Brain microvascular endothelial cell (primary cell): ENCODE measurements around the gene TSPEAR.

Source experiments
- DNase-seq: peaks from one replicate; pipeline ENCODE4 v3.0.0-alpha.2; 2020
- H3K27ac ChIP-seq: fragments of 250-450 bp; sonication (Bioruptor Pico); 2 replicates; pipeline ENCODE4 v1.5.1; 2020; ENCODE audit warnings: mild to moderate bottlenecking, moderate library complexity
- H3K27me3 ChIP-seq: fragments of 250-450 bp; sonication (Bioruptor Pico); replicated peaks from 2 replicates; pipeline ENCODE4 v1.5.1; 2020; ENCODE audit warnings: mild to moderate bottlenecking
- H3K36me3 ChIP-seq: fragments of 250-450 bp; sonication (Bioruptor Pico); replicated peaks from 2 replicates; pipeline ENCODE4 v1.5.1; 2020; ENCODE audit warnings: mild to moderate bottlenecking
- H3K4me3 ChIP-seq: 2 replicates; pipeline ENCODE4 v1.5.1; 2011; ENCODE audit warnings: low read depth, mild to moderate bottlenecking, control low read depth, low read length, moderate library complexity
- CTCF ChIP-seq: IDR thresholded peaks from 2 replicates; pipeline ENCODE4 v1.5.1; 2011; ENCODE audit warnings: low read depth, mild to moderate bottlenecking, moderate library complexity, low read length, control low read depth, inconsistent platforms; ENCODE audit errors: missing control alignments
- in situ Hi-C: cut with HindIII; loops from 2 replicates; pipeline ENCODE4 v1.10.0; 2017; ENCODE audit warnings: low sequenced_read_pairs, low pct_ligation_motif_present

TSPEAR gene

GRCh38 chr21:44728716-44729115, 17.3 kb upstream of the TSPEAR start:
- DNase-seq, result no peak
- Histone ChIP-seq H3K4me3 (no peak overlapping the region), H3K36me3 (no peaks in the 10 kb centered on the region), H3K27me3 (peaks cover 21% of the 10 kb centered on the region), H3K27ac (no peak overlapping the region)
- TF ChIP-seq CTCF, result no peak
- in situ Hi-C loops, result no loop called here

GRCh38 chr21:44727757-44728156, 16.4 kb upstream of the TSPEAR start:
- no peak for TF ChIP-seq CTCF
- no peak for DNase-seq
- H3K27ac ChIP-seq, result no peak overlapping the region
- in situ Hi-C loops, result no loop called here
- no peaks in the 10 kb centered on the region for H3K36me3 ChIP-seq
- peaks cover 30% of the 10 kb centered on the region for H3K27me3 ChIP-seq
- no peak overlapping the region for H3K4me3 ChIP-seq

- no peak for DNase-seq
- Histone ChIP-seq H3K36me3 (no peaks in the 10 kb centered on the region), H3K4me3 (no peak overlapping the region), H3K27ac (no peak overlapping the region), H3K27me3 (peaks cover 33% of the 10 kb centered on the region)
- in situ Hi-C loops, result no loop called here
- no peak for TF ChIP-seq CTCF
Observed at GRCh38 chr21:44727321-44727720, 15.9 kb upstream of the TSPEAR start.

- Histone ChIP-seq H3K27ac (no peak overlapping the region), H3K36me3 (no peaks in the 10 kb centered on the region), H3K27me3 (peaks cover 33% of the 10 kb centered on the region), H3K4me3 (no peak overlapping the region)
- TF ChIP-seq CTCF, result no peak
- in situ Hi-C loops, result no loop called here
- no peak for DNase-seq
Observed at GRCh38 chr21:44726826-44727225, 15.5 kb upstream of the TSPEAR start.

- no peak for TF ChIP-seq CTCF
- H3K27ac ChIP-seq, result no peak overlapping the region
- H3K4me3 ChIP-seq, result no peak overlapping the region
- DNase-seq, result no peak
- in situ Hi-C loops, result no loop called here
- no peaks in the 10 kb centered on the region for H3K36me3 ChIP-seq
- H3K27me3 ChIP-seq, result peaks cover 37% of the 10 kb centered on the region
Observed at GRCh38 chr21:44724926-44725325, 13.6 kb upstream of the TSPEAR start.

- no peak overlapping the region for H3K27ac ChIP-seq
- no peak for DNase-seq
- TF ChIP-seq CTCF, result no peak
- in situ Hi-C loops, result no loop called here
- H3K4me3 ChIP-seq, result no peak overlapping the region
- H3K27me3 ChIP-seq, result peaks cover 40% of the 10 kb centered on the region
- H3K36me3 ChIP-seq, result no peaks in the 10 kb centered on the region
Observed at GRCh38 chr21:44724196-44724595, 12.8 kb upstream of the TSPEAR start.
